Stimulated activated CD4-positive, alpha-beta T cell treated with anti-CD3 and anti-CD28 coated beads, Interleukin-1b, Interleukin-23, amount 100 ng/mL, for 24 hours (primary cell): ENCODE data around the gene CDCP1.

Experiments
- DNase-seq, 4 experiments: peaks; one replicate each; pipeline ENCODE4 v3.0.0-alpha.2; 2020; ENCODE audit warnings: low read depth in 4 of 4, low spot score in 1 of 4

The CDCP1 gene

GRCh38 chr3:45139372-45140140 is 6.6 kb downstream of the CDCP1 start:
- no peak for DNase-seq

GRCh38 chr3:45137656-45138181 is 8.5 kb downstream of the CDCP1 start:
- DNase-seq, result no peak

GRCh38 chr3:45135959-45136358 is 10.2 kb downstream of the CDCP1 start:
- DNase-seq, result no peak

- no peak for DNase-seq
These were observed 11.2 kb downstream of the CDCP1 start for GRCh38 chr3:45134758-45135521.

GRCh38 chr3:45132568-45133211 is 13.5 kb downstream of the CDCP1 start:
- DNase-seq, result no peak

GRCh38 chr3:45131201-45131600 is 15.0 kb downstream of the CDCP1 start:
- DNase-seq, result no peak

GRCh38 chr3:45130476-45130875 is 15.7 kb downstream of the CDCP1 start:
- DNase-seq, result no peak

GRCh38 chr3:45128950-45129349 is 17.2 kb downstream of the CDCP1 start:
- DNase-seq, result no peak

- no peak for DNase-seq
These were observed 18.9 kb downstream of the CDCP1 start for GRCh38 chr3:45127130-45127822.

- DNase-seq, result no peak
These were observed 19.4 kb downstream of the CDCP1 start for GRCh38 chr3:45126730-45127129.

- DNase-seq, result no peak
These were observed 20.6 kb downstream of the CDCP1 start for GRCh38 chr3:45125550-45126026.

GRCh38 chr3:45124956-45125355 is 21.2 kb downstream of the CDCP1 start:
- no peak for DNase-seq

GRCh38 chr3:45124352-45124751 is 21.8 kb downstream of the CDCP1 start:
- no peak for DNase-seq

- no peak for DNase-seq
These were observed 22.5 kb downstream of the CDCP1 start for GRCh38 chr3:45123581-45124269.

- DNase-seq, result no peak
These were observed 23.1 kb downstream of the CDCP1 start for GRCh38 chr3:45123030-45123429.

- no peak for DNase-seq
These were observed 25.6 kb downstream of the CDCP1 start for GRCh38 chr3:45120359-45121158.

- no peak for DNase-seq
These were observed 26.3 kb downstream of the CDCP1 start for GRCh38 chr3:45119824-45120358.

- DNase-seq, result no peak
These were observed 26.8 kb downstream of the CDCP1 start for GRCh38 chr3:45119376-45119775.

- DNase-seq, result no peak
These were observed 27.5 kb downstream of the CDCP1 start for GRCh38 chr3:45118615-45119071.
